ENCODE results near the gene LARGE1.
"Not testable (repeated sequence)": the region's sequence is repeated elsewhere in the genome, so short reads cannot be mapped to it uniquely, and the experiment has no call there.

The LARGE1 gene

GRCh38 chr22:33464698-33465097, 455.6 kb downstream of the LARGE1 start:
- in situ Hi-C loops (cut with HindIII; ENCODE audit: low sequenced_read_pairs): no loop called here
- no peak overlapping the region for H3K4me3 ChIP-seq (ENCODE audit: low read depth, low read length)

DNA sequence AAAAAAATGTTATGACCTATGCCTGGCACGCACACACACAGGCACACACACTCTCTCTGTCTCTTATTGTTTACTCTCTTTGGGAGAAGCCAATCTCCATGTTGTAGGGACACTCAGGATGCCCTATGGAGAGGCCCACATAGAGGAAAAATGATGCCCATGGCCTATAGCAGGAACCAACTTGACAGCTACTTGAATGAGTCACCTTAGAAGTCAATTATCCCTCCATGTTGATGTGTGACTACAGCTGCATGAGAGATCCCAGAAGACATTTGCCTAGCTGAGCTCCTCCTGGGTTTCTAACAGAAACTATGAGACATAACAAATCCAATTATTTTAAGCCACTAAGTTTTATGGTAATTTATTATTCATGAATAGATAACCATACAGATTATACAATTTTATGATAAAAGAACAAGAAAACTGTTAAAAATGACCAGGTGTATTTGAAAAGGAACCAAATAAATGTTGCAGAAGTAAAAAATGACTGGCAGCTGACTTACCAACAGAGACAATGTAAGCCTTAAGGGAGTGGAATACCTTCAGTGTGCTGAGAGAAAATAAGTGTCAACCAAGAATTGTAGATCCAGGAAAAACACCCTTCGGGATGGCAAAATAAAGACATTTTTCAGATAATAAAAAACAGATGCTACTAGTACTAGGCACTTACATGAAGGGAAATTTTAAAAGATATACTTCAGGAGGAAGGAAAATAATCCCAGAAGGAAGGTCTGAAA, 458.4 kb downstream of the LARGE1 start:
- H3K4me3 ChIP-seq (ENCODE audit: low read depth, low read length): no peak overlapping the region
- no peak for DNase-seq (ENCODE audit: low read depth)
- TF ChIP-seq CTCF (IDR thresholded peaks at IDR 0.05; ENCODE audit: low read depth, low read length, missing control alignments): no peak
- in situ Hi-C loops (cut with HindIII; ENCODE audit: low sequenced_read_pairs): no loop called here

More at GRCh38 chr22:33464698-33465097, 455.6 kb downstream of the LARGE1 start:
- no peak for DNase-seq (ENCODE audit: low read depth)
- no peak for TF ChIP-seq CTCF (IDR thresholded peaks at IDR 0.05; ENCODE audit: low read depth, low read length, missing control alignments)

DNA sequence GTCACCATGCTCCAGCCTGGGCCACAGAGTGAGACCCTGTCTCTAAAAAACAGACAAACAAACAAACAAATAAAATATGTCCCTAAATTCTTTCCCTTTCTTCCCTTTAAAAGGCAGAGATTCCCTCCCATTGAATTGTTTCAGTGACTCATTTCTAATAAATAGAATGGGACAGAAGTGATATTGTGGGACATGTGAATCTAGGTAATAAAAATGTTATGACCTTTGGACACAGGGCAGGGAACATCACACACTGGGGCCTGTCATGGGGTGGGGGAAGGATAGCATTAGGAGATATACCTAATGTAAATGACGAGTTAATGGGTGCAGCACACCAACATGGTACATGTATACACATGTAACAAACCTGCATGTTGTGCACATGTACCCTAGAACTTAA, 459.0 kb downstream of the LARGE1 start:
- in situ Hi-C loops (cut with HindIII; ENCODE audit: low sequenced_read_pairs); H3K4me3 ChIP-seq (ENCODE audit: low read depth, low read length): not testable (repeated sequence)

DNA sequence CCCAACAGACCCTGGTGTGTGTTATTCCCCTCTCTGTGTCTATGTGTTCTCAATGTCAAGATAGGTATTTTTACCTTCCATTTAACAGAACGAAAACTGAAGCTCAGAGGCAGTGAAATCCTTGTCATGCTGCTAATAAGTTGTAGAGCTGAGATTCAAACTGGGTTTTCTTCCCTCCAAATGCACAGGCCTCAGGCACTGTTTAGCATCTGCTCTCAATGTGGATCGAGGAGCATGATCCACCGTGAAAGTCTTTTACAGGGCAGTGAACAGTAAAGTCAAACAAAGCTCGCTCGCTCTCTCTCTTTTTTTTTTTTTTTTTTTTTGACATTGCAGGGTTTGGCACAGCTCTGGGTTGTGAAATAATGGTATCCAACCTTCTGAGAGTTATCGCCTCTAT, 461.1 kb downstream of the LARGE1 start:
- no peak for TF ChIP-seq CTCF (IDR thresholded peaks at IDR 0.05; ENCODE audit: low read depth, low read length, missing control alignments)
- in situ Hi-C loops (cut with HindIII; ENCODE audit: low sequenced_read_pairs): no loop called here
- H3K4me3 ChIP-seq (ENCODE audit: low read depth, low read length): no peak overlapping the region
- DNase-seq (ENCODE audit: low read depth): no peak

More for the DNA sequence above, 459.0 kb downstream of the LARGE1 start:
- DNase-seq (ENCODE audit: low read depth): not testable (repeated sequence)

DNA sequence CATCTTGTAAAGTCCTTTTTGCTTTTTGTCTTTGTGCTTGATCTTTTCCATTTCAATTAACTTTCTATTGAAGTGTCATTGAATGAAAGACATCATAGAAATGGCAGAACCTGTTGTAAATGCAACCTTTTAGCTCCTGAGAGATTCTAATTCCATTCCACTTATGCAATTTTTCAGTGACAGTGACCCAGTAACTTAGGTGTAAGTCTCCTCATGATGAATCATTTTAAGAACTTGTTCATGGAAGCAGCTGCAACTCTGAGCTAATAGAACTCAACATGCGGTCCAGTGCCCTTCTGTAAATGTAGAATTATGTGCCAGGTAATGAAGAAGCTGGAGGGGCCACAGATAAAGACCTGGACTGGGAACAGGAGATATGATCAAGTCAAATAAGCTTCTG, 463.8 kb downstream of the LARGE1 start:
- DNase-seq (ENCODE audit: low read depth): no peak
- in situ Hi-C loops (cut with HindIII; ENCODE audit: low sequenced_read_pairs): no loop called here
- no peak for TF ChIP-seq CTCF (IDR thresholded peaks at IDR 0.05; ENCODE audit: low read depth, low read length, missing control alignments)
- no peak overlapping the region for H3K4me3 ChIP-seq (ENCODE audit: low read depth, low read length)

DNA sequence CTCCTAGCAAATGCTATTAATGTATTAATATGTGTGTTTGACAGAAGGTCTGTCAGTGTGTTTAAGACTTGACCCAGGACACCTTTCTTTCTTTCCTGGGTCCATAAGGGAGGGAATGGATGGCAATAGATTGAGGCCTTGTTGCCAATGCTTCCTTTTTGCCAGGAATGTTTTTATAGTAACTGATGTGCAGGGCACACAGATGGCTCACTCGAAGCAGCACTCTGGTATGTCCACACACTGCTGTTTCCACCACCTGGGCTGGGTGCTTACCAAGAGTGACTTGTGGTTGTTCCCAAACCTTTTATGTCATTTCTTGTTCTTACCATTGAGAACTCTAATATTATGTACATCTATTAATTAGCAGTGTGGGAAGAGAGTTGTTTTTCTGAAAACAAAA, 465.2 kb downstream of the LARGE1 start:
- DNase-seq (ENCODE audit: low read depth): no peak
- in situ Hi-C loops (cut with HindIII; ENCODE audit: low sequenced_read_pairs): no loop called here
- no peak for TF ChIP-seq CTCF (IDR thresholded peaks at IDR 0.05; ENCODE audit: low read depth, low read length, missing control alignments)
- H3K4me3 ChIP-seq (ENCODE audit: low read depth, low read length): no peak overlapping the region

DNA sequence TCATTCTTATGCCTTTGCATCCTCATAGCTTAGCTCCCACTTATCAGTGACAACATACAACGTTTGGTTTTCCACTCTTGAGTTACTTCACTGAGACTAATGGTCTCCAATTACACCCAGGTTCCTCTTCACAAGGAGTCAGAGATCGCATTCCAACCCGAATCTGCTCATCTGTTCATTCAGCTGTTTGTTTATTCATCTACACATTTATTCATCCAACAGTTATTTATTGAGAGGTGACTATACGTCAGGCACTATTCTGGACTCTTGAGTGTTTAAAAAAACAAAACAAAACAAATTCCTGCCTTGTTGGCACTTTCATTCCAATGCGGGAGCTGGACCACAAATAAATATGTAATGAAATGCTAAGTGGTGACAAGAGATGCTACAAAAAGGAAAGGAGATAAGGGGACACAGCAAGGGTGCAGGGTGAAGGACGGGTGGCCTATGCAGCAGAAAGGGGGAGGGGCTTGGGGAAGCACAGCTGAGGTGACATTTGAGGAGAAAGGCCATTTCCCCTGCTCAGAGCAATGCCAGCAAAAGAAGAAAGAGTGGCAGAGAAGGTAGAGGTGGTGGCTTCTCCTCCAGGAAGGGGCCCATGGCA, 468.3 kb downstream of the LARGE1 start:
- no peak for TF ChIP-seq CTCF (IDR thresholded peaks at IDR 0.05; ENCODE audit: low read depth, low read length, missing control alignments)
- in situ Hi-C loops (cut with HindIII; ENCODE audit: low sequenced_read_pairs): no loop called here
- H3K4me3 ChIP-seq (ENCODE audit: low read depth, low read length): no peak overlapping the region
- DNase-seq (ENCODE audit: low read depth): no peak

Measured in astrocyte of the cerebellum (primary cell).